B cell (primary cell): ENCODE measurements around the gene NEK6. TPM values are rescaled to one million over a fixed set of nuclear protein-coding genes. Genes with fewer than 3 reads are reported as not detected.

Source experiments
- ATAC-seq: fragments of 200-7000 bp; cut with Tn5 transposase; one replicate; pipeline ENCODE4 v1.10.0; 2021; ENCODE audit warnings: low read depth, mild to moderate bottlenecking, moderate number of reproducible peaks, moderate library complexity
- CTCF ChIA-PET: fragments of 350-600 bp; sonication (Branson Sonifier 250); formaldehyde crosslinking; loops from one replicate; lab custom pipeline; 2021; ENCODE audit warnings: antibody characterized with exemption, inconsistent platforms; lab: Charles Lee
- POLR2A ChIA-PET: fragments of 350-600 bp; sonication (Branson Sonifier 250); formaldehyde crosslinking; loops from one replicate; lab custom pipeline; 2021; ENCODE audit warnings: antibody characterized with exemption; lab: Charles Lee
- DNase-seq: peaks from one replicate; pipeline ENCODE4 v3.0.0; 2013
- H2AFZ ChIP-seq: 2 replicates; pipeline ENCODE4 v1.6.1; 2012; ENCODE audit warnings: mild to moderate bottlenecking, low read depth, low read length; ENCODE audit not compliant: insufficient read depth, poor library complexity, severe bottlenecking
- H3K27ac ChIP-seq, 2 donors: 1 replicate in 1 of 2; 2 replicates in 1 of 2; pipeline ENCODE4 v1.5.1; 2012 to 2013; ENCODE audit warnings: low read length in 2 of 2, mild to moderate bottlenecking in 2 of 2, moderate library complexity in 1 of 2
- H3K27me3 ChIP-seq, 4 experiments: fragments of 200-600 bp in 1 of 4; sonication (generic) in 1 of 4; replicated peaks in 1 of 4; 1 replicate in 2 of 4; 2 replicates in 2 of 4; pipeline versions ENCODE4 v1.6.1 to v1.7.0; 2013 to 2016; ENCODE audit warnings: low read length in 3 of 4, mild to moderate bottlenecking in 2 of 4, mixed read lengths in 1 of 4, moderate library complexity in 1 of 4; ENCODE audit not compliant: insufficient read depth in 4 of 4, control insufficient read depth in 3 of 4; ENCODE audit errors: control extremely low read depth in 1 of 4
- H3K36me3 ChIP-seq, 2 experiments: replicated peaks in 1 of 2; 1 replicate in 1 of 2; 2 replicates in 1 of 2; pipeline versions ENCODE4 v1.6.1 to v1.7.1; 2013; ENCODE audit warnings: low read length in 1 of 2; ENCODE audit not compliant: insufficient read depth in 2 of 2, control insufficient read depth in 1 of 2; ENCODE audit errors: control extremely low read depth in 1 of 2, extremely low read depth in 1 of 2
- H3K4me1 ChIP-seq, 2 donors: fragments of 200-600 bp in 1 of 2; sonication (generic) in 1 of 2; 1 replicate in 1 of 2; 2 replicates in 1 of 2; pipeline versions ENCODE4 v1.5.1 to v1.6.1; 2013 to 2017; ENCODE audit warnings: low read length in 2 of 2; ENCODE audit not compliant: control insufficient read depth in 2 of 2, insufficient read depth in 2 of 2
- H3K4me2 ChIP-seq: replicated peaks from 2 replicates; pipeline ENCODE3; 2012; ENCODE audit warnings: mild to moderate bottlenecking, low read depth, low read length; ENCODE audit not compliant: poor library complexity, severe bottlenecking
- H3K4me3 ChIP-seq, 5 experiments: fragments of 200-600 bp in 1 of 5; sonication (generic) in 1 of 5; 1 replicate in 3 of 5; 2 replicates in 2 of 5; pipeline versions ENCODE4 v1.5.1 to v1.7.0; 2011 to 2016; ENCODE audit warnings: low read length in 4 of 5, mild to moderate bottlenecking in 4 of 5, low read depth in 2 of 5, control low read depth in 1 of 5, moderate library complexity in 1 of 5; ENCODE audit not compliant: insufficient read depth in 1 of 5; ENCODE audit errors: control extremely low read depth in 1 of 5, extremely low read depth in 1 of 5
- H3K79me2 ChIP-seq: fragments of 200-600 bp; sonication (generic); one replicate; pipeline ENCODE4 v1.6.0; 2016; ENCODE audit warnings: low read length; ENCODE audit not compliant: control insufficient read depth, insufficient read depth
- H3K9ac ChIP-seq: fragments of 200-600 bp; sonication (generic); 2 replicates; pipeline ENCODE4 v1.6.1; 2017; ENCODE audit warnings: mild to moderate bottlenecking, low read length, moderate library complexity
- H3K9me3 ChIP-seq, 3 donors: one replicate each; pipeline versions ENCODE4 v1.6.1 to v1.7.1; 2013; ENCODE audit warnings: low read length in 2 of 3; ENCODE audit not compliant: control insufficient read depth in 2 of 3, insufficient read depth in 1 of 3; ENCODE audit errors: control extremely low read depth in 1 of 3
- H4K20me1 ChIP-seq: 2 replicates; pipeline ENCODE4 v1.6.0; 2012; ENCODE audit warnings: mild to moderate bottlenecking, low read length; ENCODE audit not compliant: insufficient read depth, control insufficient read depth, poor library complexity, severe bottlenecking
- H3K27ac Mint-ChIP-seq: one replicate; pipeline ENCODE4 v1.8.0; 2021; ENCODE audit warnings: mixed read lengths
- H3K27me3 Mint-ChIP-seq: one replicate; pipeline ENCODE4 v1.8.0; 2021; ENCODE audit warnings: mixed read lengths
- H3K4me1 Mint-ChIP-seq: one replicate; pipeline ENCODE4 v1.8.0; 2021; ENCODE audit warnings: mixed read lengths
- H3K4me3 Mint-ChIP-seq: one replicate; pipeline ENCODE4 v1.8.0; 2021; ENCODE audit warnings: mixed read lengths
- H3K9me3 Mint-ChIP-seq: one replicate; pipeline ENCODE4 v1.8.0; 2022; ENCODE audit warnings: mixed read lengths; ENCODE audit not compliant: insufficient read depth
- EZH2 ChIP-seq: IDR thresholded peaks from 2 replicates; pipeline ENCODE4 v1.6.1; 2012; ENCODE audit warnings: borderline replicate concordance, low read depth, mild to moderate bottlenecking, moderate library complexity, low read length; ENCODE audit not compliant: insufficient read depth, poor library complexity, severe bottlenecking
- WGBS: methylation state at CpG from one replicate; pipeline ENCODE4 v1.1.5; 2013; ENCODE audit warnings: missing lambda C conversion rate; ENCODE audit not compliant: insufficient coverage; 5-methylcytosine and 5-hydroxymethylcytosine counted together
- intact Hi-C: fragments of 100-400 bp; cut with micrococcal nuclease; formaldehyde crosslinking; loops from one replicate; pipeline ENCODE4 v1.10.0; 2022
- polyA plus RNA-seq: library from polyadenylated mRNA; depleted of rRNA; stranded (reverse); fragments of >200 nt; gene quantifications from 2 replicates; pipeline ENCODE4 v1.2.3, GENCODE V29; 2012
- total RNA-seq, 2 donors: library from RNA; stranded (reverse); fragments of 120-200 nt in 1 of 2; gene quantifications; 1 replicate in 1 of 2; 2 replicates in 1 of 2; pipeline versions ENCODE4 v1.2.3 to v1.2.4, GENCODE V29; 2013 to 2022
- TF ChIP-seq, protein P1 (sequence below): fragments of 200-600 bp; IDR thresholded peaks from one replicate; pipeline ENCODE4 v1.8.0; 2022; ENCODE audit warnings: antibody characterized with exemption, mild to moderate bottlenecking

The NEK6 gene
- total and polyA plus RNA-seq, 2 donors (not counting 1 experiment from before 2014, with no cell fraction given), result 40.0 to 63.1 TPM

DNA sequence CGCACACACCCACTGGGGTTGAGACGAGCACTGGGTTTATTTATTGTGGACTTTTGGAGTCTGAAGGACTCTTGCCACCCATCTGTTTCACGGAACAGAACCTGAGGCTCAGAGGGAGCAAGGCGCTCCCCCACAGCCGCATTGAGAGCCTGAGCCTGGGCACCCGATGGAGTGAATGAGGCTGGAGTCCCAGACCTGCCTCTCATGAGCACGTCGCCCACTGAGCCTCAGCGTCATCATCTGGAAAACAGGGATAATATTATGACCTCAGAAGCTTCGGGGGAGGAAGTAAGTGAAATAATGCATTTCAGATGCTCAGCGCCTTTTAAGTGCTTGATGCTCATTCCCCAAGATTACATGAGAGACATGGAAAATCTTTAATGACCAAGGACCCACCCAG is 5.5 kb downstream of the NEK6 start:
- Mint-ChIP-seq H3K9me3 (no peaks in the 10 kb centered on the region), H3K4me3 (peak overlapping the region; percentile 49), H3K27ac (peak overlapping the region; percentile 91), H3K4me1 (peaks cover 91% of the 10 kb centered on the region), H3K27me3 (no peaks in the 10 kb centered on the region)
- no peak for ATAC-seq
- no peak for DNase-seq
- 89% methylated on average over 11 of the region's 11 CpGs for WGBS
- H3K9me3 ChIP-seq, result no peaks in the 10 kb centered on the region
- TF ChIP-seq EZH2, result no peak
- TF ChIP-seq, protein P1, sequence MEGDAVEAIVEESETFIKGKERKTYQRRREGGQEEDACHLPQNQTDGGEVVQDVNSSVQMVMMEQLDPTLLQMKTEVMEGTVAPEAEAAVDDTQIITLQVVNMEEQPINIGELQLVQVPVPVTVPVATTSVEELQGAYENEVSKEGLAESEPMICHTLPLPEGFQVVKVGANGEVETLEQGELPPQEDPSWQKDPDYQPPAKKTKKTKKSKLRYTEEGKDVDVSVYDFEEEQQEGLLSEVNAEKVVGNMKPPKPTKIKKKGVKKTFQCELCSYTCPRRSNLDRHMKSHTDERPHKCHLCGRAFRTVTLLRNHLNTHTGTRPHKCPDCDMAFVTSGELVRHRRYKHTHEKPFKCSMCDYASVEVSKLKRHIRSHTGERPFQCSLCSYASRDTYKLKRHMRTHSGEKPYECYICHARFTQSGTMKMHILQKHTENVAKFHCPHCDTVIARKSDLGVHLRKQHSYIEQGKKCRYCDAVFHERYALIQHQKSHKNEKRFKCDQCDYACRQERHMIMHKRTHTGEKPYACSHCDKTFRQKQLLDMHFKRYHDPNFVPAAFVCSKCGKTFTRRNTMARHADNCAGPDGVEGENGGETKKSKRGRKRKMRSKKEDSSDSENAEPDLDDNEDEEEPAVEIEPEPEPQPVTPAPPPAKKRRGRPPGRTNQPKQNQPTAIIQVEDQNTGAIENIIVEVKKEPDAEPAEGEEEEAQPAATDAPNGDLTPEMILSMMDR, result no peak
- CTCF ChIA-PET, result interaction anchor here (0.9 kb wide), 1 partner anchor 136 kb away, joined by 3 read pairs; no protein-coding TSS in a partner anchor
- peaks cover 76 to 97% of the 10 kb centered on the region in 2 donors for H3K4me1 ChIP-seq
- H3K27ac ChIP-seq, result peak overlapping the region; percentile 73
- no peaks in the 10 kb centered on the region for H3K27me3 ChIP-seq
- peak overlapping the region in 1 of 5 experiments; percentile 16 for H3K4me3 ChIP-seq
- H3K36me3 ChIP-seq, result peaks cover 0 to 4% of the 10 kb centered on the region in 2 experiments
- peaks cover 35% of the 10 kb centered on the region for H4K20me1 ChIP-seq
- peaks cover 80% of the 10 kb centered on the region for H3K79me2 ChIP-seq
- no peak overlapping the region for H2AFZ ChIP-seq
- POLR2A ChIA-PET, result no interaction called here
- intact Hi-C loops, result no loop called here
- peak overlapping the region; percentile 5 for H3K9ac ChIP-seq
- peak overlapping the region; percentile 96 for H3K4me2 ChIP-seq

DNA sequence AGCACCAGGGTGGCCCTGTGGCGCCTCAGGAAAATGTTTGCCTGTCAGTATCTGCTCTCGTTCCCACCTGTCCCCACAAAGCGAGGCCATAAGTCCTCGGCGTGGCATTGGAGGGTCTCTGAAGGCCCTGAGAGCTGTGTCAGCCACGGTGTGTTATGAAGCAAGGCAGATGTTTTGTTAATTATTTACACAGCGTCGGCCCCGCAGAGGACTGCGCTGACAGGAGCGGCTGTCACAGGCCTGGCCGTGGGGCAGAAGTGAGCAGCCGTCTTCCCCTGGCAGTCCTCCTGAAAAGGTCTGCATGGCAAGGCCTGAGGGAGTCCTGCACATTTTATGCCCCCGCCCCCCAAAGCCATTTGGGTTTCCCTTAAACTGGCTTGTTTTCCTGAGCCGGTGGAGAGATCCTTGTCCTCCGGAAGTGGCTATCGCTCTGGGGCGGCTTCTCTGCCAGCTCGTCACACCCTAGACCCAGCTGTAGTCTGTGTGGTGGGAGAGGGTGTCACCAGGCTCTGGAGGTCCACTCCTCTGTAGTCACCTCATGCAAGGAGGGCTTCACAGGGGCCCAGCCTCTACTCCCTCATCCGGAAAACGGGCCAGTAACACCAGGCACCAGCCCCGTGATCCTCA is 6.2 kb downstream of the NEK6 start:
- Histone ChIP-seq H3K9ac (no peak overlapping the region), H3K27me3 (no peaks in the 10 kb centered on the region), H3K4me2 (peak overlapping the region; percentile 47), H3K27ac (peak overlapping the region; percentile 73), H4K20me1 (peaks cover 35% of the 10 kb centered on the region), H3K4me1 (peaks cover 79 to 99% of the 10 kb centered on the region in 2 donors), H3K4me3 (peak overlapping the region in 1 of 5 experiments; percentile 26), H2AFZ (no peak overlapping the region), H3K9me3 (no peaks in the 10 kb centered on the region), H3K36me3 (peaks cover 0 to 4% of the 10 kb centered on the region in 2 experiments), H3K79me2 (peaks cover 80% of the 10 kb centered on the region)
- ATAC-seq (no peak), DNase-seq (no peak)
- H3K27ac Mint-ChIP-seq, result peak overlapping the region; percentile 91
- ChIA-PET CTCF (interaction anchor here (0.9 to 3.6 kb wide), 4 partner anchors 28 to 137 kb away, joined by 3 to 21 read pairs (median 7); no protein-coding TSS in a partner anchor), POLR2A (interaction anchor here (0.6 to 1.9 kb wide), 4 partner anchors 8 to 49 kb away, joined by 3 to 13 read pairs (median 7); no protein-coding TSS in a partner anchor)
- no peaks in the 10 kb centered on the region for H3K27me3 Mint-ChIP-seq
- intact Hi-C loops, result loop anchor here (2.0 kb wide), 1 partner anchor 45 kb away; no protein-coding TSS in a partner anchor
- WGBS, result 85% methylated on average over 18 of the region's 22 CpGs
- peak overlapping the region; percentile 49 for H3K4me3 Mint-ChIP-seq
- H3K9me3 Mint-ChIP-seq, result no peaks in the 10 kb centered on the region
- TF ChIP-seq, protein P1, result no peak
- TF ChIP-seq EZH2, result no peak
- H3K4me1 Mint-ChIP-seq, result peaks cover 92% of the 10 kb centered on the region
